ENCODE data around the gene PRTG. TPM values are rescaled to one million over a fixed set of nuclear protein-coding genes. Genes with fewer than 3 reads are reported as not detected.

The PRTG gene
- total and polyA plus RNA-seq, 9 donors = 2.1 to 5.7 (median 2.6) TPM

GRCh38 chr15:55750706-55751105 is 7.8 kb upstream of the PRTG start:
- DNase-seq = no peak
- Histone ChIP-seq H3K9me3 (replicated peaks; ENCODE audit: control insufficient read depth, low read depth, low read length) (no peaks in the 10 kb centered on the region), H3K4me1 (ENCODE audit: control insufficient read depth, insufficient read depth, low read length) (no peaks in the 10 kb centered on the region), H3K27me3 (ENCODE audit: control insufficient read depth, insufficient read depth, low read length) (no peaks in the 10 kb centered on the region), H3K4me3 (ENCODE audit: low read length) (no peak overlapping the region), H3K27ac (ENCODE audit: low read length) (no peak overlapping the region), H3K36me3 (ENCODE audit: control insufficient read depth, insufficient read depth, low read length) (no peaks in the 10 kb centered on the region)
- 100% methylated on average over 1 of the region's 2 CpGs for WGBS (ENCODE audit: insufficient coverage)

DNA sequence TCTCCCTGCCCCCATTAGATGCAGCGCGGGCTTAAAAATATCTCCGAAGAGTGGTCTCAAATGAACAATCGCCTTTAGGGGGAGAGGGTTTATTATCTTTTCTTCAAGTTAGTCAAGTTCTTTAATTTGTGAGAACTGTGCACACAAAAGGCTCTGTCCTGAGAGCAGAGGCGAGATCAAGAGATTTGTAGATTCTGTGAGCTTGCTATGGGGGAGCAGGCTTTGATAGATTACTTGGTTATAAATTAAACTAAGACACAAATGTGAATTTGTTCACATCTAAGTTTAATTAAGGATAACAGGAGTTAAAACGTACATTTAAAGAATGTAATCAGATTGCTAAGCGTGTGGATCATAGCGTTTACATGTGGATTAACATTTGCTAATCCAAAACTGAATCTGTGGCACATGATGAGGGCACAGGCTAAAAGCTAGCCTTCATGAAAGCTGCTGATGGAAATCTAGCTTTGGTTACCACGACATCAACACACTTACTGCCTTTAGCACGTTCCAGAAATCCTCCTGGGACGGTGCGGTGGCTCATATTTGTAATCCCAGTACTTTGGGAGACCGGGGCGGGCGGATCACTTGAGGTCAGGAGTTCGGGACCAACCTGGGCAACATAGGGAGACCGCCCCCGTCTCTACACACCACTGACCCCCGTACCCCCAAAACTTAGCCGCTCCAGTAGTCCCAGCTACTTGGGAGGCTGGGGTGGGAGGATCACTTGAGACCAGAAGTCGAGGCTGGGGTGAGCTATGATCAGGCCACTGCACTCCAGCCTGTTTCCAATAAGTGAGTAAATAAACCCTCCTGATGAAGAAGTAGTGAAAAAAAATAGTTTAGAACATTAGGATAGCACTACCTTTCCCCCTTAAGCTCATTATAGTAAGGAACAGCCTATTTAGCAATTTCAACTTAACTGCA is 1.0 kb upstream of the PRTG start:
- Histone ChIP-seq H3K4me1 (ENCODE audit: control insufficient read depth, insufficient read depth, low read length) (peaks cover 17% of the 10 kb centered on the region), H3K9me3 (replicated peaks; ENCODE audit: control insufficient read depth, low read depth, low read length) (no peaks in the 10 kb centered on the region), H3K27ac (ENCODE audit: low read length) (peak overlapping the region; percentile 88), H3K27me3 (ENCODE audit: control insufficient read depth, insufficient read depth, low read length) (peaks cover 12% of the 10 kb centered on the region), H3K36me3 (ENCODE audit: control insufficient read depth, insufficient read depth, low read length) (no peaks in the 10 kb centered on the region), H3K4me3 (ENCODE audit: low read length) (peak overlapping the region; percentile 61)
- DNase-seq = peak; percentile 28
- 15% methylated on average over 6 of the region's 21 CpGs for WGBS (ENCODE audit: insufficient coverage)

- peak overlapping the region; percentile 62 for H3K27ac ChIP-seq (ENCODE audit: low read length)
- DNase-seq = peak; percentile 82
Observed at GRCh38 chr15:55742498-55742926, 440 bp downstream of the PRTG start.

DNA sequence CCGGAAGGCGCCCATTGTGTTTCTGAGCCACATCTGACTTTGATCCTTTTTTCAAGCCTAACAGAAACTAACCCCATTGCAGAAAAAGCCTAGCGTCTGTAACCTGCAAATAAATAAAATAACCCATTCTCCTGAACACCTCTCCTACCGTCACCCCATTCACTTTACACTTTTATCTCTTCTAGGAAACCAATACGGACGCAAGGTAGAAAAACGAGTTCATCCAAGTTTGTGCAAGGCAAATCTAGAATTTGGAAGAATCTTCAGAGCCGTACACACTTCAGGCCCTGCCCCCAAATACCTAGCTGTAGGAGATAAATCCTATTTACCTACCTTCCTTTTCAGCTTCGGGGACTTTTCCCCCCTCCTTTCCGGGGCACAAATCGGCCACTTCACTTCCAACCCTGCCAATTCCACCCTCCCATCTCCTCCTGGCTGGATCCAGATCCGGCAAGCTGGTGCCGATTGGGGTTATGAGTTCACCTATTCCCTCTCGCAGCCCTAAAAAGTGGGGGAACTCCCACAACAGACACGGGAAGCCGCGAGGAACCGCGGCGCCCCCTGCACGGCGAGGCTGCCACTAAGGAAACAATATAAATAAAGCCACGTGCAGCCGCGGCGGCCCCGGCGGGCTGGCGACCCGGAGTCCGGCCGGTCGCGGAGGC is 987 bp downstream of the PRTG start:
- H3K36me3 ChIP-seq (ENCODE audit: control insufficient read depth, insufficient read depth, low read length) = no peaks in the 10 kb centered on the region
- 2% methylated on average over 29 of the region's 34 CpGs for WGBS (ENCODE audit: insufficient coverage)
- peaks cover 12% of the 10 kb centered on the region for H3K27me3 ChIP-seq (ENCODE audit: control insufficient read depth, insufficient read depth, low read length)
- DNase-seq = peak; percentile 54
- H3K4me3 ChIP-seq (ENCODE audit: low read length) = peak overlapping the region; percentile 61
- H3K9me3 ChIP-seq (replicated peaks; ENCODE audit: control insufficient read depth, low read depth, low read length) = no peaks in the 10 kb centered on the region
- no peak overlapping the region for H3K27ac ChIP-seq (ENCODE audit: low read length)
- peaks cover 17% of the 10 kb centered on the region for H3K4me1 ChIP-seq (ENCODE audit: control insufficient read depth, insufficient read depth, low read length)

More at GRCh38 chr15:55742498-55742926, 440 bp downstream of the PRTG start:
- under 1% methylated on average over 44 of the region's 52 CpGs for WGBS (ENCODE audit: insufficient coverage)
- Histone ChIP-seq H3K9me3 (replicated peaks; ENCODE audit: control insufficient read depth, low read depth, low read length) (no peaks in the 10 kb centered on the region), H3K4me1 (ENCODE audit: control insufficient read depth, insufficient read depth, low read length) (peaks cover 17% of the 10 kb centered on the region), H3K4me3 (ENCODE audit: low read length) (peak overlapping the region; percentile 61), H3K27me3 (ENCODE audit: control insufficient read depth, insufficient read depth, low read length) (peaks cover 12% of the 10 kb centered on the region), H3K36me3 (ENCODE audit: control insufficient read depth, insufficient read depth, low read length) (no peaks in the 10 kb centered on the region)

- WGBS (ENCODE audit: insufficient coverage) = 34% methylated on average over 8 of the region's 21 CpGs
- peak; percentile 7 for DNase-seq
Observed at GRCh38 chr15:55740981-55741832, 1.7 kb downstream of the PRTG start.

DNA sequence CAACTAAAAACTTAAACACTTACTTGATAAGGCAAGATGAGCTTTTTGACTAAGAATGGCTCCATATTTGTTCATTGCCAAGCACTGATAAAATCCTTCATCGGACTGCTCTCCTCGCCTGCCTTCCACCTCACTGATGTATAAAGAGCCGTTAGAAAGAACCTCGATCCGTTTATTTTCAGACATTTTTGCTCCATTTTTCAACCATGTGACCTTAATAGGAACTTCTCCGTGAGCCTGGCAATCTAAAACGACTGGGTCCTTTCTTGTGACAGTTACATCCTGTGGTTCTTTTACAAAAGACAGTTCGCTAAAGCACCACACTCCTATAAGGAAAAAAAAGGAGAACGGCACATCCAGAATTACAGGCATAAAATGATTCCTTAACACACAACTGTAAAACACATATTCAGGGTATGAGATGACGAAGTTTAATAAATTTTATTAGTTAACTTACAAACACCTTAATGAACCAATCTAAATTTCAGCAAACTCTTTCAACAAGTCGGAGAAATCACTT is 2.5 kb downstream of the PRTG start:
- 54% methylated on average over 6 of the region's 11 CpGs for WGBS (ENCODE audit: insufficient coverage)
- Histone ChIP-seq H3K27me3 (ENCODE audit: control insufficient read depth, insufficient read depth, low read length) (peaks cover 12% of the 10 kb centered on the region), H3K9me3 (replicated peaks; ENCODE audit: control insufficient read depth, low read depth, low read length) (no peaks in the 10 kb centered on the region), H3K27ac (ENCODE audit: low read length) (no peak overlapping the region), H3K36me3 (ENCODE audit: control insufficient read depth, insufficient read depth, low read length) (no peaks in the 10 kb centered on the region), H3K4me3 (ENCODE audit: low read length) (no peak overlapping the region), H3K4me1 (ENCODE audit: control insufficient read depth, insufficient read depth, low read length) (peaks cover 17% of the 10 kb centered on the region)
- DNase-seq = no peak

More at GRCh38 chr15:55740981-55741832, 1.7 kb downstream of the PRTG start:
- H3K4me3 ChIP-seq (ENCODE audit: low read length) = peak overlapping the region; percentile 61
- H3K9me3 ChIP-seq (replicated peaks; ENCODE audit: control insufficient read depth, low read depth, low read length) = no peaks in the 10 kb centered on the region
- no peaks in the 10 kb centered on the region for H3K36me3 ChIP-seq (ENCODE audit: control insufficient read depth, insufficient read depth, low read length)
- H3K27ac ChIP-seq (ENCODE audit: low read length) = no peak overlapping the region
- peaks cover 17% of the 10 kb centered on the region for H3K4me1 ChIP-seq (ENCODE audit: control insufficient read depth, insufficient read depth, low read length)
- H3K27me3 ChIP-seq (ENCODE audit: control insufficient read depth, insufficient read depth, low read length) = peaks cover 12% of the 10 kb centered on the region

DNA sequence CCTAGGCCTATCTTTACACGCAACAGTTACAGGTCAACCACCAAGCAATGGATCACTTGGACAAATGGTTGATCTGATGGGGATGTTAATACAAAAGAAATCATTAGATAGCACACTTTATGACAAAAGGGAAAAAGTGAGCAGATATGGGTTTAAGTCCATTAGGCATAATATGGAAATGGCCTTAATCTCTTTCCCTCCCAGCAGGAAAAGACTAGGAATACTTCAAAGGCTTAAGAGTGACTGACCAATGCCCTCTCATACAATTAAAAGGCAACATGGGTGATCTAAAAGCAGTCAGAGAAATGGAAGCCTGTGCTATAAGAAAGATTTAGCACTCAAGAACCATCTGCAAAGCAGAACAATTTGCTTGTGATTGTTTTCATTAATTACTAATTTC is 3.3 kb downstream of the PRTG start:
- Histone ChIP-seq H3K4me1 (ENCODE audit: control insufficient read depth, insufficient read depth, low read length) (peaks cover 17% of the 10 kb centered on the region), H3K4me3 (ENCODE audit: low read length) (no peak overlapping the region), H3K36me3 (ENCODE audit: control insufficient read depth, insufficient read depth, low read length) (no peaks in the 10 kb centered on the region), H3K27me3 (ENCODE audit: control insufficient read depth, insufficient read depth, low read length) (peaks cover 12% of the 10 kb centered on the region), H3K27ac (ENCODE audit: low read length) (no peak overlapping the region), H3K9me3 (replicated peaks; ENCODE audit: control insufficient read depth, low read depth, low read length) (no peaks in the 10 kb centered on the region)
- WGBS (ENCODE audit: insufficient coverage) = no CpG with 5 or more reads among the region's 1 CpG
- DNase-seq = no peak

- Histone ChIP-seq H3K27me3 (ENCODE audit: control insufficient read depth, insufficient read depth, low read length) (peaks cover 12% of the 10 kb centered on the region), H3K4me3 (ENCODE audit: low read length) (no peak overlapping the region), H3K36me3 (ENCODE audit: control insufficient read depth, insufficient read depth, low read length) (no peaks in the 10 kb centered on the region), H3K9me3 (replicated peaks; ENCODE audit: control insufficient read depth, low read depth, low read length) (no peaks in the 10 kb centered on the region), H3K27ac (ENCODE audit: low read length) (no peak overlapping the region), H3K4me1 (ENCODE audit: control insufficient read depth, insufficient read depth, low read length) (peaks cover 12% of the 10 kb centered on the region)
- no CpG with 5 or more reads among the region's 1 CpG for WGBS (ENCODE audit: insufficient coverage)
- DNase-seq = no peak
Observed at GRCh38 chr15:55738715-55739114, 4.2 kb downstream of the PRTG start.

- peak; percentile 2 for DNase-seq
- Histone ChIP-seq H3K27me3 (ENCODE audit: control insufficient read depth, insufficient read depth, low read length) (peaks cover 10% of the 10 kb centered on the region), H3K4me1 (ENCODE audit: control insufficient read depth, insufficient read depth, low read length) (peaks cover 9% of the 10 kb centered on the region), H3K27ac (ENCODE audit: low read length) (no peak overlapping the region), H3K4me3 (ENCODE audit: low read length) (no peak overlapping the region), H3K9me3 (replicated peaks; ENCODE audit: control insufficient read depth, low read depth, low read length) (no peaks in the 10 kb centered on the region), H3K36me3 (ENCODE audit: control insufficient read depth, insufficient read depth, low read length) (no peaks in the 10 kb centered on the region)
Observed at GRCh38 chr15:55737373-55737772, 5.6 kb downstream of the PRTG start.

All from muscle of leg (tissue), 11 donors.